ENCODE data around the gene RIMBP2.

DNA sequence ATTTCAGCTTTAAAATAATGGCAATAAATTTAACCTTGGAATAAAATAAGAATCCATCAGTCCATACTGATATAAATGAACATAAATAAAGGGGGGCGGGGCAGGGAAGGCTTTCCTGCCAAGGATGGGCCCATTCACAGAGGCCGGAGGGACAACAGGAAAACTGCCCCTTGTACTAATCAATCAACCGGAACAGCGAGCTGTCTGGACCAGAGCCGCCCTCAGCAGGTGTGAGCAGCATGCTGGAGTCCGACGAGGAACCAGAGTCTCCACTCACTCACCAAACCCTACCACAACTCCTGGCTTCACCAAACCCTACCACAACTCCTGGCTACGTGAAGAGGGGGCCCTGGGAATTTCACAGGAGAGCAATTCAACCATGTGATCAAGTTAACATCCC, 51.3 kb downstream of the RIMBP2 start:
- TF ChIP-seq POLR2A (IDR thresholded peaks at IDR 0.05), result no peak
- TF ChIP-seq, protein P1, sequence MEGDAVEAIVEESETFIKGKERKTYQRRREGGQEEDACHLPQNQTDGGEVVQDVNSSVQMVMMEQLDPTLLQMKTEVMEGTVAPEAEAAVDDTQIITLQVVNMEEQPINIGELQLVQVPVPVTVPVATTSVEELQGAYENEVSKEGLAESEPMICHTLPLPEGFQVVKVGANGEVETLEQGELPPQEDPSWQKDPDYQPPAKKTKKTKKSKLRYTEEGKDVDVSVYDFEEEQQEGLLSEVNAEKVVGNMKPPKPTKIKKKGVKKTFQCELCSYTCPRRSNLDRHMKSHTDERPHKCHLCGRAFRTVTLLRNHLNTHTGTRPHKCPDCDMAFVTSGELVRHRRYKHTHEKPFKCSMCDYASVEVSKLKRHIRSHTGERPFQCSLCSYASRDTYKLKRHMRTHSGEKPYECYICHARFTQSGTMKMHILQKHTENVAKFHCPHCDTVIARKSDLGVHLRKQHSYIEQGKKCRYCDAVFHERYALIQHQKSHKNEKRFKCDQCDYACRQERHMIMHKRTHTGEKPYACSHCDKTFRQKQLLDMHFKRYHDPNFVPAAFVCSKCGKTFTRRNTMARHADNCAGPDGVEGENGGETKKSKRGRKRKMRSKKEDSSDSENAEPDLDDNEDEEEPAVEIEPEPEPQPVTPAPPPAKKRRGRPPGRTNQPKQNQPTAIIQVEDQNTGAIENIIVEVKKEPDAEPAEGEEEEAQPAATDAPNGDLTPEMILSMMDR (IDR thresholded peaks at IDR 0.05), result no peak

All from lower leg skin (tissue), 3 donors.